Colonic mucosa (tissue), 4 donors: Measurements from ENCODE around the gene FYB1. TPM values are rescaled to one million over a fixed set of nuclear protein-coding genes. Genes with fewer than 3 reads are reported as not detected.

Experiments used
- DNase-seq: peaks from one replicate; pipeline ENCODE4 v3.0.0-alpha.2; 2020
- H3K27ac ChIP-seq: fragments of 200-600 bp; one replicate; pipeline ENCODE4 v1.8.0; 2021
- H3K27me3 ChIP-seq: fragments of 200-600 bp; one replicate; pipeline ENCODE4 v1.8.0; 2021
- H3K36me3 ChIP-seq: fragments of 200-600 bp; one replicate; pipeline ENCODE4 v1.8.0; 2021
- H3K4me1 ChIP-seq: fragments of 200-600 bp; one replicate; pipeline ENCODE4 v1.8.0; 2021; ENCODE audit warnings: mild to moderate bottlenecking
- H3K4me3 ChIP-seq: fragments of 200-600 bp; one replicate; pipeline ENCODE4 v1.8.0; 2021
- H3K9ac ChIP-seq, 2 donors: one replicate each; pipeline ENCODE4 v1.7.0; 2013; ENCODE audit warnings: control low read depth in 2 of 2, low read depth in 2 of 2, low read length in 2 of 2
- H3K9me3 ChIP-seq: fragments of 200-600 bp; one replicate; pipeline ENCODE4 v1.8.0; 2021
- CTCF ChIP-seq: fragments of 200-600 bp; IDR thresholded peaks from one replicate; pipeline ENCODE4 v1.8.0; 2022; ENCODE audit warnings: antibody characterized with exemption, mild to moderate bottlenecking
- intact Hi-C: fragments of 100-400 bp; cut with DNase I; formaldehyde crosslinking; loops from one replicate; pipeline ENCODE4 v1.14.1; 2022
- total RNA-seq, 2 donors: library from RNA; stranded (reverse); fragmentation: NEBNext Ultra II Directional in 1 of 2; extraction: Animal tissue kit (Norgen Biotek cat#: 25700) in 1 of 2; gene quantifications; one replicate each; pipeline ENCODE4 v1.2.1, GENCODE V29; 2021
- donor health status: healthy.
- donor health status: DM: no; HTN: no; CAD: no.
- donor health status: DM: no; HTN: no; CAD: no.

Gene FYB1
- total RNA-seq, 2 donors from 2014 or later = 6.1 to 8.6 TPM

GRCh38 chr5:39100301-39100850, 119.0 kb downstream of the FYB1 start:
- Histone ChIP-seq H3K4me1 (no peaks in the 10 kb centered on the region), H3K9ac (no peak overlapping the region), H3K4me3 (no peak overlapping the region), H3K36me3 (no peaks in the 10 kb centered on the region), H3K27me3 (no peaks in the 10 kb centered on the region), H3K9me3 (no peaks in the 10 kb centered on the region), H3K27ac (no peak overlapping the region)
- TF ChIP-seq CTCF = no peak
- DNase-seq = no peak
- intact Hi-C loops = no loop called here

GRCh38 chr5:39099831-39100230, 119.5 kb downstream of the FYB1 start:
- H3K27me3 ChIP-seq = no peaks in the 10 kb centered on the region
- H3K9ac ChIP-seq = no peak overlapping the region
- H3K36me3 ChIP-seq = no peaks in the 10 kb centered on the region
- no peaks in the 10 kb centered on the region for H3K9me3 ChIP-seq
- no peak overlapping the region for H3K27ac ChIP-seq
- TF ChIP-seq CTCF = no peak
- no peaks in the 10 kb centered on the region for H3K4me1 ChIP-seq
- no peak for DNase-seq
- no peak overlapping the region for H3K4me3 ChIP-seq
- intact Hi-C loops = no loop called here

- no peaks in the 10 kb centered on the region for H3K27me3 ChIP-seq
- no peaks in the 10 kb centered on the region for H3K9me3 ChIP-seq
- H3K4me3 ChIP-seq = no peak overlapping the region
- no peak for DNase-seq
- intact Hi-C loops = no loop called here
- H3K27ac ChIP-seq = no peak overlapping the region
- no peaks in the 10 kb centered on the region for H3K36me3 ChIP-seq
- H3K4me1 ChIP-seq = no peaks in the 10 kb centered on the region
- no peak for TF ChIP-seq CTCF
- no peak overlapping the region for H3K9ac ChIP-seq
Measured at GRCh38 chr5:39093352-39093751, 126.0 kb downstream of the FYB1 start.

DNA sequence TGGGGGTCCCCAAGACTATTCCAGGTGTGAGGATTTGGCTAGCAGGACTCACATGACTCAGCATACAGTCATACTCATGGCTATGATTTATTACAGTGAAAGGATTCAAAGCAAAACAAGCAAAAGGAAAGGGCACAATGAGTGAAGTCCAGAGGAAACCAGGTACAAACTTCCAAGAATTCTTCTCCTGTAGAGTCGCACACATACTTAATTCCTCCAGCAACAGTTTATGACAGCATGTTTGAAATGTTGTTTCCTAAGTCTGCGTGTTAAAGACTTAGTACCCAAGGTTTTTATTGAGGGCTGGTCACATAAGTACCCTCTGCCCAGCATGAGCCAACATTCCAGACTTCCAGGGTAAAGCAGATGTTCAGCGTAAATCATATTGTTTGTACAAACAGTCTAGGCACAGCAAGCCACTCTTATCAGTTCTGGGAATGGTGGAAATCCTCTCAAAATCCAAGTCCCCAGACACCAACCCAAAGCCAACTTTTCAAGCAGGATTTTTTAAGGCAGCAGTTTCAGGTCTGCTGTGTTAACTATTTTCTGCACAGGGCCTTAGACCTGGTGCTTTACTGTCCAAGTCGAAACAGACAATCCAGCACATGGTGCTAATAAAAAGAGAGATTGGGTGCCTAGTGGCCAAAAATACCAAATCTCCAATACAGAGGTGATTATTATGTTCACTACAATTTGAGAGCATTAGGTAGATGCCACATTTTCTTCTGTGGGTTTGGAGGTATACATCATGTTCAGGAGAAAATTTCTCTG, 126.6 kb downstream of the FYB1 start:
- no peak for DNase-seq
- Histone ChIP-seq H3K36me3 (no peaks in the 10 kb centered on the region), H3K27me3 (no peaks in the 10 kb centered on the region), H3K27ac (no peak overlapping the region), H3K4me3 (no peak overlapping the region), H3K9me3 (no peaks in the 10 kb centered on the region), H3K9ac (no peak overlapping the region), H3K4me1 (no peaks in the 10 kb centered on the region)
- intact Hi-C loops = no loop called here
- no peak for TF ChIP-seq CTCF

DNA sequence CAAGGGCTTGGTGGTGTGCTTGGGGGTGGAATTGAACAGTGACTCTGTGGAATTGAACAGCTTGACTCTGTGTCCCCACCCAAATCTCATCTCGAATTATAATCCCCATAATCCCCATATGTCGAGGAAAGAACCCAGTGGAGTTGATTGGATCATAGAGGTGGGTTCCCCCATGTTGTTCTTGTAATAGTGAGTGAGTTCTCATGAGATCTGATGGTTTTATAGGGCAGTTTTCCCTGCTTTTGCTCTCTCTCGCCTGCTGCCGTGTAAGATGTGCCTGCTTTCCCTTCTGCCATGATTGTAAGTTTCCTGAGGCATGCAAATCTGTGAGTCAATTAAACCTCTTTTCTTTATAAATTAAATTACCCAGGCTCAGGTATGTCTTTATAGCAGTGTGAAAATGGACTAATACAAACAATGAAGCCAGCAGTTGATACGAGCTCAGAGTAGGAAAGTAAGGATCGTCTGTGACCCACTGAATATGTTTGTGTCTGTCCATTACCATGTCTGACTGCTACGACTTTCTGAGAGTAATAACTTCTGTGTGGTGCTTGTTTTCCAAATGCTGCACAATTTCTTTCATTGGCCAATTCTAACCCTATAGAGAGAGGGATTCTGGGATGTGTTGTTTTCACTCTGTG, 127.3 kb downstream of the FYB1 start:
- no peak for TF ChIP-seq CTCF
- no peak overlapping the region for H3K9ac ChIP-seq

More for the DNA sequence above, 127.3 kb downstream of the FYB1 start:
- Histone ChIP-seq H3K36me3 (no peaks in the 10 kb centered on the region), H3K27ac (no peak overlapping the region), H3K4me1 (no peaks in the 10 kb centered on the region), H3K9me3 (no peaks in the 10 kb centered on the region), H3K27me3 (no peaks in the 10 kb centered on the region), H3K4me3 (no peak overlapping the region)
- no peak for DNase-seq
- intact Hi-C loops = no loop called here
